Measurements from ENCODE around the gene LDLRAD4.

The LDLRAD4 gene

GRCh38 chr18:13457327-13457726 is 238.8 kb downstream of the LDLRAD4 start:
- H3K4me3 ChIP-seq (ENCODE audit: low read length), result no peak overlapping the region
- no peak for TF ChIP-seq CTCF (conservative IDR thresholded peaks at IDR 0.05; ENCODE audit: low read depth, low read length)
- no peak for DNase-seq (ENCODE audit: low read depth)

GRCh38 chr18:13460946-13461345 is 242.4 kb downstream of the LDLRAD4 start:
- no peak overlapping the region for H3K4me3 ChIP-seq (ENCODE audit: low read length)

GRCh38 chr18:13461469-13461868 is 242.9 kb downstream of the LDLRAD4 start:
- H3K4me3 ChIP-seq (ENCODE audit: low read length), result no peak overlapping the region
- no peak for DNase-seq (ENCODE audit: low read depth)
- no peak for TF ChIP-seq CTCF (conservative IDR thresholded peaks at IDR 0.05; ENCODE audit: low read depth, low read length)

More at GRCh38 chr18:13460946-13461345, 242.4 kb downstream of the LDLRAD4 start:
- no peak for TF ChIP-seq CTCF (conservative IDR thresholded peaks at IDR 0.05; ENCODE audit: low read depth, low read length)
- no peak for DNase-seq (ENCODE audit: low read depth)

- TF ChIP-seq CTCF (conservative IDR thresholded peaks at IDR 0.05; ENCODE audit: low read depth, low read length), result no peak
- DNase-seq (ENCODE audit: low read depth), result no peak
- H3K4me3 ChIP-seq (ENCODE audit: low read length), result no peak overlapping the region
Observed at GRCh38 chr18:13461936-13462335, 243.4 kb downstream of the LDLRAD4 start.

- no peak for DNase-seq (ENCODE audit: low read depth)
- TF ChIP-seq CTCF (conservative IDR thresholded peaks at IDR 0.05; ENCODE audit: low read depth, low read length), result no peak
- H3K4me3 ChIP-seq (ENCODE audit: low read length), result no peak overlapping the region
Observed at GRCh38 chr18:13462686-13463085, 244.1 kb downstream of the LDLRAD4 start.

- TF ChIP-seq CTCF (conservative IDR thresholded peaks at IDR 0.05; ENCODE audit: low read depth, low read length), result no peak
- no peak for DNase-seq (ENCODE audit: low read depth)
- no peak overlapping the region for H3K4me3 ChIP-seq (ENCODE audit: low read length)
Observed at GRCh38 chr18:13463526-13464210, 245.1 kb downstream of the LDLRAD4 start.

GRCh38 chr18:13464432-13465123 is 246.0 kb downstream of the LDLRAD4 start:
- DNase-seq (ENCODE audit: low read depth), result no peak
- no peak overlapping the region for H3K4me3 ChIP-seq (ENCODE audit: low read length)
- no peak for TF ChIP-seq CTCF (conservative IDR thresholded peaks at IDR 0.05; ENCODE audit: low read depth, low read length)

Data from retinal pigment epithelial cell (primary cell).